ENCODE measurements around the gene ZNF771. TPM values are rescaled to one million over a fixed set of nuclear protein-coding genes. Genes with fewer than 3 reads are reported as not detected.

ZNF771 gene
- total RNA-seq, 1 experiment from 2014 or later: 28.5 TPM

DNA sequence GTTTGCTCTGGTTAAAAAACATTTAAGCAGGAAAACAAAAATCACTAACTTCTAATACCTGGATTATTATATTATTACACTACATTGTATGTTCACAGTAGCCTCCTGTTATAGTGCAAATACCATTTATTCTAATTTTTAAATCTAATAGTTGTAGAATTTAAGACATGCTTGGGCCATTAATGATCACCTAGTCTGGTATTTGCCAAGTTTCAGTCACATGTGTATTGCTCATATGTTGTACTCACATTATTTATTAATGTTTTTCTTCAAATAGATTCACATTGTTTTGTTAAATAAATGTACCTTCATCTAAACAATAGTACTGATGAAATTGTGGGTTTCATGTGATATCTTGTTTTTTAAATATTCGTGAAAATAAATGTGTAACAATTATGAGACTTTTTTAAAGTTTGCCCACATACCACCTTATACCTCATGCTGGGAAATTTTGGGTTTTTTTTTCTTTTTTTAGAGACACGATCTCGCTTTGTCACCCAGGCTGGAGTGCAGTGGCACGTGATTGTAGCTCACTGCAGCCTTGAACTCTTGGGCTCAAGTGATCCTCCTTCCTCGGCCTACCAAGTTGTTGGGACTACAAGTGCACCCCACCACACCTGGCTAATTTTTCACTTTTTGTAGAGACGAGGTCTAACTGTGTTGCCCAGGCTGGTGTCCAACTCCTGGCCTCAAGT is 5.9 kb downstream of the ZNF771 start:
- Histone ChIP-seq H3K9me3 (no peaks in the 10 kb centered on the region), H3K27me3 (no peaks in the 10 kb centered on the region), H3K4me3 (no peak overlapping the region), H3K36me3 (peaks cover 49% of the 10 kb centered on the region)
- no peak for DNase-seq

DNA sequence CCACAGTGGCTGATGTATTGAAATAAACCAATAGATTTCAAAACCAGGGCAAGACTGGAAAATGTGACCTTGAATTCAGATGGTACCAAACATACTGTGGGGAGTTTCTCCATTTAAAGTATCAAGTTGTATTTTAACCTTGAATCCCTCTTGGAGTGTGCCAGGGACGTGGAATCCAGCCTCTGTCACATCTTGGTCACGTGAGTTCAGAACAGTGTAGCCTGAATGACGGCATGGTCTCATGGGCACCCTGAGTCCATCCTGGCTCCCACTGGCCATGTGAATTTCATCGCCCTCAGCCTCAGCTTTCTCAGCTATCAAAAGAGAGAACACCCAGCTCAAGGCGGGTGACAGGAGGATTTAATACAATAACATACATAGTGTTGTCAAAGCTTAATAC is 6.8 kb downstream of the ZNF771 start:
- no peak for DNase-seq
- no peaks in the 10 kb centered on the region for H3K9me3 ChIP-seq
- H3K36me3 ChIP-seq: peaks cover 54% of the 10 kb centered on the region

GRCh38 chr16:30416047-30416603 is 8.7 kb downstream of the ZNF771 start:
- H3K4me3 ChIP-seq: no peak overlapping the region
- DNase-seq: no peak
- no peaks in the 10 kb centered on the region for H3K27me3 ChIP-seq
- H3K9me3 ChIP-seq: no peaks in the 10 kb centered on the region
- peaks cover 59% of the 10 kb centered on the region for H3K36me3 ChIP-seq

More for the DNA sequence above, 6.8 kb downstream of the ZNF771 start:
- Histone ChIP-seq H3K27me3 (no peaks in the 10 kb centered on the region), H3K4me3 (no peak overlapping the region)

DNA sequence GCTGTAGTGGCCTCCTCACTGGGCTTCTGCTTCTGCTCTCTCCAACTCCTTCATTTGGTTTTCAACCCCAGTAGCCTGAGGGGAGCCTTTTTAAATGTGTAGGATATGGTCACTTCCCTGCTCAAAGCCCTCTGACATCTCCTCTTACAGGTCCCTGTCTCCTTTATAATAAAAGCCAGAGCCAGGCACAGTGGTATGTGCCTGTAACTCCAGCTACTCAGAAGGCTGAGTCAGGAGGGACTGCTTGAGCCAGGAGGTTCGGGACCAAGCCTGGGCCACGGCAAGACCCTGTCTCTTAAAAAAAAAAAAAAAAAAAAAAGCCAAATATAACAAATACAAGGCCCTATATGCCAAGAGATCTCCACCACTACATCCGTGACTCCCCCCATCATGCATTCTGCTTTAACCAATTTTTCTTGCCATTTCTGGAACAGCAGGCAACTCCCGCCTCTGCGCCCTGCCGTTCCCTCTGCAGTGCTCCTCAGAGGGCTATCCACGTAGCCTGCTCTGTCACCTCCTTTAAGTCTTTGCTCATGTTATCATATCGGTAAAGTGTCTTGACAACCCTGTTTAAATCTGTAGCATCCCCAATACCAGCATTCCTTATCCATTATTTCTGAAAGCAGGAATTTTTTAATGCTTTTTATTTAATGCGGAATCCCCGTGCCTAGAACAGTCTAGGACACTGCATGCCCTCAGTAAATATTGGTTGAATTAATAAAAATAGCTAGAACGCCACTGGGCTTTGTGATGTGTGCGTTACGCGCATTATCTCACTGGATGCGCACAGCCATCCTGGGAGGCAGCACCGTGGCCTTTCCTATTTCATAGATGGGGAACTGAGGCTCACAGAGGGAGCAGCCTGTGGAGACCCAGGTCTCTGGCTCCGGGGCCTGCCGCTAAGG is 9.5 kb downstream of the ZNF771 start:
- no peak overlapping the region for H3K4me3 ChIP-seq
- no peak for DNase-seq

GRCh38 chr16:30417529-30418349 is 10.3 kb downstream of the ZNF771 start:
- DNase-seq: no peak
- H3K36me3 ChIP-seq: peaks cover 57% of the 10 kb centered on the region
- H3K9me3 ChIP-seq: no peaks in the 10 kb centered on the region
- H3K27me3 ChIP-seq: no peaks in the 10 kb centered on the region
- H3K4me3 ChIP-seq: no peak overlapping the region

More for the DNA sequence above, 9.5 kb downstream of the ZNF771 start:
- H3K27me3 ChIP-seq: no peaks in the 10 kb centered on the region
- peaks cover 55% of the 10 kb centered on the region for H3K36me3 ChIP-seq
- no peaks in the 10 kb centered on the region for H3K9me3 ChIP-seq

- Histone ChIP-seq H3K27me3 (no peaks in the 10 kb centered on the region), H3K36me3 (peaks cover 56% of the 10 kb centered on the region), H3K9me3 (no peaks in the 10 kb centered on the region), H3K4me3 (no peak overlapping the region)
- no peak for DNase-seq
Observed at GRCh38 chr16:30418350-30419181, 11.2 kb downstream of the ZNF771 start.

GRCh38 chr16:30421010-30421409 is 13.6 kb downstream of the ZNF771 start:
- Histone ChIP-seq H3K36me3 (peaks cover 68% of the 10 kb centered on the region), H3K27me3 (no peaks in the 10 kb centered on the region), H3K4me3 (no peak overlapping the region), H3K9me3 (no peaks in the 10 kb centered on the region)
- DNase-seq: no peak

GRCh38 chr16:30428055-30428454 is 20.6 kb downstream of the ZNF771 start:
- DNase-seq: no peak
- no peaks in the 10 kb centered on the region for H3K27me3 ChIP-seq
- no peaks in the 10 kb centered on the region for H3K9me3 ChIP-seq
- peaks cover 56% of the 10 kb centered on the region for H3K36me3 ChIP-seq
- no peak overlapping the region for H3K4me3 ChIP-seq

DNA sequence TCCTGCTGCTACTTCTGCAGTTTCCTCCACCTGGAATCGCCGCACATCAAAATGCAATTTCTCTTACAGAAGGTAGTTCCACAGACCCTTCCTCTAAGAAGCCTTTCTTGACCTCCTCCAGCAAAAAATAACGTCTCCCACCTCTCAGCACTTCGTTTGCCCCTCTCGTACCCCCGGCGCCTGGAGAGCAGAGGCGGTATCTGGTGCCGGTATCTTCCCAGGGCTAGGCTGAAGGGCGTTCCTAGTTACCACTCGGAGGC is 21.9 kb downstream of the ZNF771 start:
- Histone ChIP-seq H3K36me3 (peaks cover 44% of the 10 kb centered on the region), H3K4me3 (peak overlapping the region; percentile 87), H3K9me3 (no peaks in the 10 kb centered on the region), H3K27me3 (no peaks in the 10 kb centered on the region)
- DNase-seq: no peak

DNA sequence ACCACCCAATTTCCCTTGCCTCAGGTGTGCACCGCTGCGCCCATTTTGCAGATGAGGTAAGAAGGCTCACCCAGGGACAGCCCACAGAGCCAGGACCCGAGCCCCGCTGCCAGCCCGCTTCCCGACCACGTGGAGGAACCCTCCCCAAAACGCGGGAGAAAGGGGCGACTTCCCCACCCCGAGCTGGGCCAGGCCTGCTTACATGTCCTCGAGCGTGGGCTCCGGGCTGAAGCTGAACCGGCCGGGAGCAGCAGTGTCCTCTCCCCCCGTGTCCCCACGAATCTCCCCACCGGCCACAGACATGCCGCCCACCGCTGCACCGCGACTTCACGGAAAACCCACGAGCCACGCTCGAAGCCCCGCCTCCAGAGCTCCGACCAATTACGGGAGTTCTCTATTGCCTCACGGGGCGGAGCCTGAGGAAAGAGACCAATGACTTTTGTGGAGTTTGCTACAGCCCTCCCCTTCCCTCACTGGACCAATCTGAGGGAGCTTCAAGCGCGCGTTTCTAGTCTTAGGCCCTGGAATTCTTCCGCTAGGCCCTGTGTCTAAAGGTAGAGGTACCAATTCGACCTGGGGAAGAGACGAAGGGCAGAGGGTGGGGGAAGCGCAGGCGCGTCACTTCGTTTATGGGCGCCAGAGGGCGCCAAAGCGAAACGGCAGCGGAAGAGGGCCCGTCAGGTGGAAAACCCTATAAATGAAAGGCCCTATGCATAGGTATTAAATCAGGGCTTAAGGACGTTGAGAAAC is 22.4 kb downstream of the ZNF771 start, which contains the start of gene DCTPP1:
Gene DCTPP1 (minus strand): TSS at position 353 of the 750 bp plus-strand sequence. CDS start 50 bp downstream, at position 303.
- Histone ChIP-seq H3K36me3 (peaks cover 39% of the 10 kb centered on the region), H3K27me3 (no peaks in the 10 kb centered on the region), H3K9me3 (no peaks in the 10 kb centered on the region), H3K4me3 (peak within 1 kb of the TSS; percentile 87)
- peak; percentile 99 for DNase-seq

DNA sequence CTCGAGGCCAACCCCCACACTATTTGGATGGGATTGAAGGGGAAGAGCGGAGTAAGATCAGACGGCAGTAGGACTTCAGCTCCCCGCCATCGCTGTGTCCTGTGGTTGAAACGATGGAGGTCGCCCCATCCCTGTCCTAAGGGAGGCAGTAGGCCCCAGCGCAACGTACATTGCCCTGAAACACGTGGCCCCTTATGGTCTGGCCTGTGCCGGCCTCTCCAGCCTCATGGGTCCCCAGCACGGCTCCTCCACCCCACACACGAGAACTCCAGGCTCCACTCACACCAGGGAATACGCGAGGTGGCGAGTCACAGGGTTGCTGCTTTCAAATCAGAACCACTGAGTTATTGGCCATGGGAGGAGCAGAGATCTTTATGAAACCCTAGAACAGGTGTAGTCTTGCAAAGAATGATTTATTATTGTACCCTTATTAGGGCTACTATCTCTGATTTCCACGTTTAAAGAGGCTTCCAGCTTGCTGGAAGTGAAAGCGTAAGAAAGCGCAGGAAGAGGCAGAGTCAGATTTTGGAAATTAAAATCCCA is 23.1 kb downstream of the ZNF771 start:
- H3K27me3 ChIP-seq: no peaks in the 10 kb centered on the region
- no peaks in the 10 kb centered on the region for H3K9me3 ChIP-seq
- DNase-seq: peak; percentile 34
- peaks cover 32% of the 10 kb centered on the region for H3K36me3 ChIP-seq
- H3K4me3 ChIP-seq: peak overlapping the region; percentile 87

DNA sequence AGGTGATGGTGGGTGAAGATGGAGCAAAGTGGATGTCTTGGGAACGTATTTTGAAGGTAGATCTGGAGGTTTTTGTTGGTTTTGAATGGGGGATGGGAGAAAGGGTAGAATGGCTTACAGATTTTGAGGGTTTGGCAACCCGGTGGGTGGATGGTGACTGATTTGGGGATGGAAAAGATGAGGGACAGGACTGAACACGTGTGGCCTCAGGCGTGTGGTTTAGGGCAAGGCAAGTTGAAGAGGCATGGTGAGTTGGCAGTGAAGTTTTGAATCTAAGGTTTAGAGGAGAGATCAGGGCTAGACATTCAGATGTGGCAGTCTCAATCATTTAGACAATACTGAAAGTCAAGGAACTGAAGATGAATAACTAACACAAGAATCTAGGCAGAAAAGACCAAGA is 27.4 kb downstream of the ZNF771 start:
- no peak for DNase-seq
- H3K9me3 ChIP-seq: no peaks in the 10 kb centered on the region
- no peak overlapping the region for H3K4me3 ChIP-seq
- no peaks in the 10 kb centered on the region for H3K27me3 ChIP-seq
- no peaks in the 10 kb centered on the region for H3K36me3 ChIP-seq

DNA sequence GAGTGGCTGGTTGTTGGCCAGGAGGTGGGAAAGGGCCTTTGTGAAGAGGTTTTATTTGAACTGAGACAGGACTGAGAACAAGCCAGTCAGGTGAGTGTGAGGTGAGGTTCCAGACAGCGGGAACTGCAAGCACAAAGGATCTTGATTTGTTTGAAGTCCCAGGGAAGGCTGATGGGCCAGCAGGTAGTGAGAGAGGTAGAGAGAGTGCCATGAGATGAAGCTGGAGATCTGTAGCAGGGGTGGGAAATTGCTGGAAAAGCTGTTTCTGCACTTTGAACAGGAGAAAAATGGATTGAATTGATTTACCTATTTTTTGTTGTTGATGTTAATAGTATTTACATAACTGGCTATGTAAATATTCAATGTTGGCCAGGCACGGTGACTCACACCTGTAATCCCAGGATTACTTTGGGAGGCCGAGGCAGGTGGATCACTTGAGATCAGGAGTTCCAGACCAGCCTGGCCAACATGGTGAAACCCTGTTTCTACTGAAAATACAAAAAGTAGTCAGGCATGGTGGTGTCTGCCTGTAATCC is 30.2 kb downstream of the ZNF771 start:
- H3K9me3 ChIP-seq: no peaks in the 10 kb centered on the region
- no peaks in the 10 kb centered on the region; the same call in 1 of the 2 replicates for H3K36me3 ChIP-seq
- no peak for DNase-seq
- H3K27me3 ChIP-seq: no peaks in the 10 kb centered on the region
- H3K4me3 ChIP-seq: no peak overlapping the region

- Histone ChIP-seq H3K36me3 (peaks cover 10% of the 10 kb centered on the region), H3K4me3 (no peak overlapping the region), H3K9me3 (no peaks in the 10 kb centered on the region), H3K27me3 (no peaks in the 10 kb centered on the region)
- DNase-seq: no peak
Observed at GRCh38 chr16:30438835-30439234, 31.4 kb downstream of the ZNF771 start.

Data from MG63 (cell line).